HG03060 (cell line): ENCODE measurements around the gene HDAC5.
"Not testable (repeated sequence)": the region's sequence is repeated elsewhere in the genome, so short reads cannot be mapped to it uniquely, and the experiment has no call there.

Experiments
- ATAC-seq: cut with Tn5 transposase; IDR thresholded peaks from one replicate; pipeline ENCODE4 v1.9.1; 2021; ENCODE audit warnings: low read depth, moderate number of reproducible peaks; ENCODE audit not compliant: unreplicated experiment

The HDAC5 gene

GRCh38 chr17:44123356-44124117 lies at the start of gene HDAC5:
TSS of gene HDAC5 (minus strand) at chr17:44123641. CDS start at chr17:44117515, 6,126 bp downstream.
- ATAC-seq = peak; percentile 66

GRCh38 chr17:44171931-44172455 lies 48.6 kb upstream of the HDAC5 start:
- no peak for ATAC-seq

DNA sequence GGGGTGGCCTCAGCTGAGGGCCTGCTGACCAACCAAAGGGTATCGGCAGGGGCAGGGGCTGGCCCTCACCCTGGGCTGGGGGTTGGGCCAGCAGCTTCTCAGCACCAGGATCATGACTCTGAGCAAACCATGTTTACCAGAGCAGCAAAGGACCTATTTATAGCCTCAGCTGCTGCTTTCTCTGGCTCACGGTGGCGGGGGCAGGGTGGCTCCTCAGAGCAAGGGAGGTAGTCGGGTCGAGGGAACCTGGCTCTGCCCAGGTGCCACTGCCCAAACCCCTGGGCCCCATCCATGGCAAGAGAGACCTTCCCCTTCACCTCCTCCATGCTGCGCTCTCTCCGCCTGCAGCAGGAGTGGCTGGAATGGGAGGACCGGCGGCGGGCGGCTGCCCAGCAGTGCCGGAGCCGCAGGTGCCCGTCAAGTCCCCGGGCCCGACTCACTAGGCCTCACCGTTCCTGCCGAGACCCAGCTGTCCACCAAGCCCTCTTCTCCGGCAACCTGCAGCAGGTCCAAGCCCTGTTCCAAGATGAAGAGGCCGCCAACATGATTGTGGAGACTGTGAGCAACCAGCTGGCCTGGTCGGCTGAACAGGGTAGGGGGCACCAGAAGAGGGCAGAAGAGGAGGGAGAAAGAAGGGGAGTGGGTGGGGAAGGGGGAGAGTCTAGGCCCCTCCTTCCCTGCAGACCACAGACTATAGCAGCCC lies 47.2 kb upstream of the HDAC5 start, which contains the start of gene ASB16:
TSS of gene ASB16 (plus strand) at position 206 of the 703 bp plus-strand sequence. CDS start at position 292, 86 bp downstream.
- no peak for ATAC-seq

DNA sequence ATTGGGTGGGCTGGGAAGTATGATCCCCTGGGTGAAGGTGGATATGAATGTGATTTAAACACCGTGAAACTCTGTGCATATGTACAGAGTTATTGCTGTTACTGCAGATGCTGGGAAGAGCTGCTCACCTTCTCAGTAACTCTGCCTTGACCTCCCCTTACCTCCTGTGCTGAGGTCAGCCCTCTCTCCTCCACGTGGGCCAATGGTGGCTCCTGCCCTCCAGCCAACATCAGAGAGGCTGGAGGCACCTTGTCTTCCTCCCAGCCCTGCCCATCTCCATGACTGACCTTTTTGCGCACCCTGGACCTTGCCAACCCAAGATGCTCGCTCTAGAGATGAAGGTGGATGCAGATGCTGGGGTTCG lies 46.7 kb upstream of the HDAC5 start:
- no peak for ATAC-seq

DNA sequence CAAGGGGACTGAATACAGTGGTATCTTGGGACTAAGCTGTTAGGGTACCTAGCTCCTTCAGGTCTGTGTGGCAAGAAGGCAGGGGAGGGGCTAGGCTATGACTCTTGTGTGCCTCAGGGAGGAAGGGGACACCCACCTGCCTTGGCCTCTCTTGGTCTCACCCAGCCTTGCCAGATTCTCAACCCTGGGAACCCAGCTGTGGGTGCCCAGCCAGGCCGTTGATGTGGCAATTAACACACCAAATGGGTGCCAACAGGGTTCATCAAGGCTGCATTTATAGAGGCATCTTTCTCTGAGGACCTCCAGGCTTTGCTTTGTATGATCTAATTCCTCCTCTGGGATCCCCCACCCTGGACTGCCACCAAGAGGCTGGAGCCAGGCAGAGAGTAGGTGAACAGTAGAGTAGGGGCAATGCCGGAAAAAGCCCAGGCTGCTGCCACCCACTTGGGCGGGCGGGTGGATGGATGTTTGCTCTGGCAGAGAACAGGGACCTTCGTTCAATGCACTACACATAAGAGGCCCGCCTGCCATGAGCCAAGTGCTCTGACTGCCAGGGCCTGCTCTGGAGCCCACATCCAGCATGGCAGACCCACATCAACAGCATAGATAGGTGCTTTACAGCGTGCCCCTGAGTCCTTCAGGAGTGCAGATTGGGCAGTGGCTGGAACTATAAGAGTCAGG lies 43.9 kb upstream of the HDAC5 start:
- no peak for ATAC-seq

GRCh38 chr17:44164476-44164875 lies 41.0 kb upstream of the HDAC5 start:
- no peak for ATAC-seq

DNA sequence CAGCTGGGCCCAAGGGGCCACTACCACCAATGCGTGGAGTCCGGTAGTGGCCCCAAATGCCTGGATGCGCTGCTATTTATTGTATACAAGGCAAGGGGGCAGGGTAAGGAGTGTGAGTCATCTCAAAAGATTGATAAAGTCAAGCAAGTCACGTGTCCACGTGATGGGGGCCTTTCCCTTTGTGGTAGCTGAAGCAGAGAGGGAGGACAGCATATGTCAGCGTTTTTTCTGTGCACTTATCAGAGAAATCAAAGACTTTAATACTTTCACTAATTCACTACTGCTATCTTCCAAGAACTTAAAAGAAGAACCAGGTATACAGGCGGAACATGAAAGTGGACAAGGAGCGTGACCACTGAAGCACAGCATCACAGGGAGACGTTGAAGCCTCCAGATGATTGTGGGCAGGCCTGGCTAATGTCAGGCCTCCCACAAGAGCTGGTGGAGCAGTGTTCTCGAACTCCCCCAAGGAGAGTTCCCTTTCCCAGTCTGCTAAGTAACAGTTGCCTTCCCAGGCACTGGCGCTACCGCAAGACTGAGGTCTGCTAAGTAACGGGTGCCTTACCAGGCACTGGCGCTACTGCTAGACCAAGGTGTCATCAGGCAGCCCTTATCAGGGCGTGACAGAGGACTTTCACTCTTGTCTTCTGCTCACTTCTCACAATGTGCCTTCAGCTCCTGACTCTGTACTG lies 36.2 kb upstream of the HDAC5 start:
- ATAC-seq = no peak

- ATAC-seq = no peak
Observed at GRCh38 chr17:44155488-44155887, 32.0 kb upstream of the HDAC5 start.

DNA sequence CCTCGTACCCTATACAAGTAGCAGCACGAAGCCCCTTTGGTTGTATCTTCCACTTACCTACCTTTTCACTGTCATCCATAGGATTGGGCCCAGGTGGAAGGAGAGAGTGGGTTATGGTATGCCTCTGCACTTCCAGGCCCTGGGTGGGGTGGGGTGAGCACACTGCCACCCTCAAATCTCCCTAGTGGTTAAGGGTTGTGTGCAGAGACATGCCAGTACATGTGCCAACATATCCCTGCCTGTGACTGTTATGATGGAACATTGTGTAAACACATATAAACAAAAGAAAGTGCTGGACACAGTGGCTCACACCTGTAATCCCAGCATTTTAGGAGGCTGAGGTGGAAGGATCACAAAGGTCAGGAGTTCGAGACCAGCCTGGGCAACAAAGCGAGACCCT lies 29.4 kb upstream of the HDAC5 start:
- ATAC-seq = no peak

- no peak for ATAC-seq
Observed at GRCh38 chr17:44149750-44150329, 26.4 kb upstream of the HDAC5 start.

- not testable (repeated sequence) for ATAC-seq
Observed at GRCh38 chr17:44149066-44149465, 25.6 kb upstream of the HDAC5 start.

DNA sequence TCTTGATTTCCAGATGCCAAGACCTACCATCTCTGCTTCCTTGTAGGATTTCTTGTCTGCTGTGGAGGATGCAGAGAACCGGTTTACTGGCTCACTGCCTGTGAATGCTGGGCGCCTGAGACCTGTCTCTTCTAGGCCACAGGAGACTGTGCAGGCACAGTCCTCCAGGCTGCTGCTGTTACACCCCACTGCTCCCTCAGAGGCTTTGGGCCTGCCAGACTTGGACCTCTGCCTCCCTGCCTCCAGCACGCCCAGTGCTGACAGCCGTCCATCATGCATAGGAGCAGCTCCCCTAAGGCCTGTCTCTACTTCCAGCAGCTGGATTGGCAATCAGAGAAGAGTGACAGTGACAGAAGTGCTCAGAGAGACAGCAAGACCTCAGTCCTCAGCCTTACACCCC lies 24.4 kb upstream of the HDAC5 start:
- ATAC-seq = no peak

GRCh38 chr17:44146375-44147346 lies 23.2 kb upstream of the HDAC5 start:
- no peak for ATAC-seq

DNA sequence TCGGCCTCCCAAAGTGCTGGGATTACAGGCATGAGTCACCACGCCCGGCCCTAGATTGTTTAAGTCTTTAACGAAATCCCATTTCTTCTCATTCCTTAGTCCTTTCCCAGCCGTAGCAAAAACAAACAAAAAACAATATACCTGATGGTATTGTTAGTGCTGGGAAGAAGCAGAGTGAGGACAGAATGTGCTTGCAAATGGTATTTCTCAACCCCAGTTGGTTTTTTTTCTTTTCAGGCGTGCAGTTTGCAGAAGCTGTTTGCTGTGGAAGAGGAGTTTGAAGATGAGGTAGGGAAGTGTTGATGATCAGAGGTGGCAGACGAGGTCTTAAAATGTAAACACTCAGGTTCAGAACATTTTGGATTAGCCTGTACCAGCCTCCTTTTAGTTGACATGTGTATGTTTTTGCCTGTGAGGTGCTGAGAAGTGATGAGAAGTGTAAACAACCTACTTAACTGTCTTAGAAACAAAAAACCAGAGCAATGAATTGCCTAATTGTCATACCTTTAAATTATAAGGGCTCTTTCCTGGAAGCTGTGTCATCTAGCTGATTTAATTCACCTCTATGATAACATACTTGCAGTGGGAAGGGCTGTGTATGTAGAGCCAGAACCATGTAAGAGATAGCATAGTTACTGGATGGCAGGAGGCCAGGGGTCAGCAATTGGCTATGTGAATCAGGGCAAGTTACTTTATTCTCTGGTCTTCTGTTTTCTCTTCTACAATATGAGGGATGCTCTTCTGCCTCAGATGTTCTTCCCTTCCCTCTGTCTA lies 21.7 kb upstream of the HDAC5 start:
- ATAC-seq = no peak

DNA sequence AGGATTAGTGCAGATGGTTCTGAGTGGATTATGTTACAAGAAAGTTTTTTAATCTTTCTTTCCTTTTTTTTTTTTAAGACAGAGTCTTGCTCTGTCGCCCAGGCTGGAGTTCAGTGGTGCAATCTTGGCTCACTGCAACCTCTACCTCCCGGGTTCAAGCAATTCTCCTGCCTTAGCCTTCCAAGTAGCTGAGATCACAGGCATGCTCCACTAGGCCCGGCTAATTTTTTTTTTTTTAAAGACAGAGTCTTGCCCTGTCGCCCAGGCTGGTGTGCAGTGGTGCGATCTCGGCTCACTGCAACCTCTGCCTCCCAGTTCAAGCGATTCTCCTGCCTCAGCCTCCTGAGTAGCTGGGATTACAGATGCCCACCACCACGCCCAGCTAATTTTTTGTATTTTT lies 20.5 kb upstream of the HDAC5 start:
- ATAC-seq = not testable (repeated sequence)

- ATAC-seq = no peak
Observed at GRCh38 chr17:44137891-44138709, 14.7 kb upstream of the HDAC5 start.

DNA sequence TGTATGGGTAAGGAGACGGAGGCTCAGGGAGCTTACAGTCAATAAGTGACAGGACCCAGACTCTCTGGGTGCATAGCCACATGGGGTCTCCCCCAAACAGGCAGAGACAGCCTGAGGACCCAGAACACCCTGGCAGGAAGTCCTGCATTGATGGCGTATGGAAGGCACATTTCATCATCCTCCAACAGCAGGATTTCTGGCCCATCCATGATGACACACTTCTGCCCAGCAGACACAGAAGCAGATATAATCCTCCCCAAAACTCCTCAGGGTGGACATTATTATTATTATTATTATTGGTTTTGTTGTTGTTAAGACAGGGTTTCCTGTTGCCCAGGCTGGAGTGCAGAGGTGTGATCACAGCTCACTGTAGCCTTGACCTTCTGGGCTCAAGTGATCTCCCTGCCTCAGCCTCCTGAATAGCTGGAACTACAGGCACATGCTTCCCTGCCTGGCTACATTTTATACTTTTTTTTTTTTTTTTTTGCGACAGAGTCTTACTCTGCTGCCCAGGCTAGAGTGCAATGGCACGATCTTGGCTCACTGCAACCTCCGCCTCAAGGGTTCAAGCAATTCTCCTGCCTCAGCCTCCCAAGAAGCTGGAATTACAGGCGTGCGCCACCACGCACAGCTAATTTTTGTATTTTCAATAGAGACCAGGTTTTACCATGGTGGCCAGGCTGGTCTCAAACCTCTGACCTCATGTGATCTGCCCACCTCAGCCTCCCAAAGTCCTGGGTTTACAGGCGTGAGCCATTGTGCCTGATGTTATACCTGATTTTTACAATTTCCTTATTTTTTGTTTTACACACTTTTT lies 11.5 kb upstream of the HDAC5 start:
- ATAC-seq = no peak
